HepG2 (cell line): ENCODE data around the gene PTGDS. TPM values are rescaled to one million over a fixed set of nuclear protein-coding genes. Genes with fewer than 3 reads are reported as not detected.
A peak's percentile ranks its signal among the peaks of the same experiment; 100 is the strongest.

ENCODE experiments used
- AGO1 ChIP-seq: fragments of 200-400 bp; formaldehyde crosslinking; IDR thresholded peaks from 2 replicates; pipeline ENCODE4 v1.6.1; 2017; ENCODE audit warnings: mild to moderate bottlenecking, low read depth, low read length, moderate library complexity; ENCODE audit not compliant: poor library complexity, severe bottlenecking
- AKAP8 ChIP-seq: sonication (generic); formaldehyde crosslinking; IDR thresholded peaks from 2 replicates; pipeline ENCODE4 v1.5.1; 2020; ENCODE audit warnings: mild to moderate bottlenecking, missing genetic modification reagents
- HNRNPUL1 ChIP-seq: fragments of 200-400 bp; formaldehyde crosslinking; IDR thresholded peaks from 2 replicates; pipeline ENCODE4 v1.6.1; 2017; ENCODE audit warnings: low read depth, mild to moderate bottlenecking, low read length, moderate library complexity
- MED1 ChIP-seq: sonication (generic); formaldehyde crosslinking; IDR thresholded peaks from 2 replicates; pipeline ENCODE4 v1.4.0; 2020; ENCODE audit warnings: missing genetic modification reagents
- NCOA1 ChIP-seq: sonication (generic); formaldehyde crosslinking; IDR thresholded peaks from 2 replicates; pipeline ENCODE4 v1.9.0; 2021; ENCODE audit warnings: missing genetic modification reagents
- NCOA5 ChIP-seq: sonication (generic); formaldehyde crosslinking; IDR thresholded peaks from 2 replicates; pipeline ENCODE4 v1.4.0; 2020; ENCODE audit warnings: missing genetic modification reagents
- NKX3-1 ChIP-seq: sonication (generic); formaldehyde crosslinking; IDR thresholded peaks from 2 replicates; pipeline ENCODE4 v1.5.0; 2020; ENCODE audit warnings: missing genetic modification reagents
- RFXANK ChIP-seq: IDR thresholded peaks from 2 replicates; pipeline ENCODE4 v1.6.1; 2016
- RXRA ChIP-seq: sonication (generic); formaldehyde crosslinking; IDR thresholded peaks from 2 replicates; pipeline ENCODE4 v1.5.1; 2020; ENCODE audit warnings: missing genetic modification reagents
- SMAD1 ChIP-seq: sonication (generic); formaldehyde crosslinking; IDR thresholded peaks from 2 replicates; pipeline ENCODE4 v1.4.0; 2020; ENCODE audit warnings: missing genetic modification reagents, low read depth, mild to moderate bottlenecking, borderline replicate concordance
- SNAI1 ChIP-seq: sonication (generic); formaldehyde crosslinking; IDR thresholded peaks from 2 replicates; pipeline ENCODE4 v1.5.0; 2020; ENCODE audit warnings: mild to moderate bottlenecking, missing genetic modification reagents, borderline replicate concordance
- SP140L ChIP-seq: sonication (generic); formaldehyde crosslinking; IDR thresholded peaks from 2 replicates; pipeline ENCODE4 v1.4.0; 2020; ENCODE audit warnings: missing genetic modification reagents, borderline replicate concordance
- SP5 ChIP-seq: IDR thresholded peaks from 2 replicates; pipeline ENCODE4 v1.6.1; 2016; ENCODE audit warnings: low read depth, borderline replicate concordance
- TBL1XR1 ChIP-seq: fragments of 150-350 bp; IDR thresholded peaks from 2 replicates; pipeline ENCODE4 v1.6.1; 2014; ENCODE audit warnings: borderline replicate concordance, low read length; ENCODE audit not compliant: partially characterized antibody
- TBX3 ChIP-seq: fragments of 450-650 bp; IDR thresholded peaks from 2 replicates; pipeline ENCODE4 v1.6.1; 2017; ENCODE audit warnings: antibody characterized with exemption, mild to moderate bottlenecking, inconsistent platforms, borderline replicate concordance
- ZFP82 ChIP-seq: sonication (generic); formaldehyde crosslinking; IDR thresholded peaks from 2 replicates; pipeline ENCODE4 v1.5.1; 2020; ENCODE audit warnings: mild to moderate bottlenecking, missing genetic modification reagents, borderline replicate concordance
- ZMAT3 ChIP-seq: sonication (generic); formaldehyde crosslinking; conservative IDR thresholded peaks from 2 replicates; pipeline ENCODE4 v1.7.0; 2021; ENCODE audit warnings: missing genetic modification reagents
- ZMYM4 ChIP-seq: sonication (generic); formaldehyde crosslinking; IDR thresholded peaks from 2 replicates; pipeline ENCODE4 v1.8.1; 2023; ENCODE audit warnings: mild to moderate bottlenecking, missing genetic modification reagents
- ZNF160 ChIP-seq: sonication (generic); formaldehyde crosslinking; IDR thresholded peaks from 2 replicates; pipeline ENCODE4 v1.8.0; 2022; ENCODE audit warnings: mild to moderate bottlenecking, inconsistent platforms, missing genetic modification reagents
- ZNF326 ChIP-seq: sonication (generic); formaldehyde crosslinking; IDR thresholded peaks from 2 replicates; pipeline ENCODE4 v1.4.0; 2020; ENCODE audit warnings: missing genetic modification reagents, borderline replicate concordance
- ZNF343 ChIP-seq: sonication (generic); formaldehyde crosslinking; IDR thresholded peaks from 2 replicates; pipeline ENCODE4 v1.4.0; 2020; ENCODE audit warnings: mild to moderate bottlenecking, missing genetic modification reagents
- ZNF660 ChIP-seq: sonication (generic); formaldehyde crosslinking; IDR thresholded peaks from 2 replicates; pipeline ENCODE4 v1.5.1; 2020; ENCODE audit warnings: mild to moderate bottlenecking, low read depth, missing genetic modification reagents, borderline replicate concordance
- ZNF883 ChIP-seq: sonication (generic); formaldehyde crosslinking; IDR thresholded peaks from 2 replicates; pipeline ENCODE4 v1.5.1; 2020; ENCODE audit warnings: mild to moderate bottlenecking, missing genetic modification reagents; ENCODE audit errors: not compliant biosample characterization
- polyA plus RNA-seq, 8 experiments: library from polyadenylated mRNA; depleted of rRNA in 3 of 8; stranded (reverse) in 7 of 8; unstranded in 1 of 8; fragments of >200 nt; fragmentation: Illumina TruSeq in 4 of 8; extraction: Trizol in 4 of 8; gene quantifications; 2 replicates each; pipeline versions ENCODE4 v1.2.1 to v1.2.3, GENCODE V29; 2011 to 2016; ENCODE audit warnings: low read depth in 4 of 8, missing spikeins in 1 of 8, mixed read lengths in 1 of 8; ENCODE audit not compliant: insufficient read depth in 1 of 8
- total RNA-seq, 5 experiments: library from RNA; depleted of rRNA; stranded (reverse); fragments of >200 nt; fragmentation: Illumina TruSeq; extraction: Trizol; gene quantifications; 2 replicates each; pipeline ENCODE4 v1.2.3, GENCODE V29; 2016; ENCODE audit warnings: low read depth in 1 of 5
- TF ChIP-seq, protein P1 (sequence below): sonication (generic); formaldehyde crosslinking; IDR thresholded peaks from 2 replicates; pipeline ENCODE4 v1.8.0; 2022; ENCODE audit warnings: missing genetic modification reagents, mild to moderate bottlenecking, moderate library complexity, borderline replicate concordance
- TF ChIP-seq, protein P2 (sequence below): sonication (generic); formaldehyde crosslinking; IDR thresholded peaks from 2 replicates; pipeline ENCODE4 v1.4.0; 2020; ENCODE audit warnings: missing genetic modification reagents
- TF ChIP-seq, protein P3 (sequence below): sonication (generic); formaldehyde crosslinking; IDR thresholded peaks from 2 replicates; pipeline ENCODE4 v1.8.0; 2022; ENCODE audit warnings: missing genetic modification reagents, mild to moderate bottlenecking, inconsistent platforms, borderline replicate concordance

Gene PTGDS
- total and polyA plus RNA-seq, 2 of the 13 experiments (the other 11 are each of a cell fraction or from before 2014, with no cell fraction given) = 0.33 to 0.50 TPM

DNA sequence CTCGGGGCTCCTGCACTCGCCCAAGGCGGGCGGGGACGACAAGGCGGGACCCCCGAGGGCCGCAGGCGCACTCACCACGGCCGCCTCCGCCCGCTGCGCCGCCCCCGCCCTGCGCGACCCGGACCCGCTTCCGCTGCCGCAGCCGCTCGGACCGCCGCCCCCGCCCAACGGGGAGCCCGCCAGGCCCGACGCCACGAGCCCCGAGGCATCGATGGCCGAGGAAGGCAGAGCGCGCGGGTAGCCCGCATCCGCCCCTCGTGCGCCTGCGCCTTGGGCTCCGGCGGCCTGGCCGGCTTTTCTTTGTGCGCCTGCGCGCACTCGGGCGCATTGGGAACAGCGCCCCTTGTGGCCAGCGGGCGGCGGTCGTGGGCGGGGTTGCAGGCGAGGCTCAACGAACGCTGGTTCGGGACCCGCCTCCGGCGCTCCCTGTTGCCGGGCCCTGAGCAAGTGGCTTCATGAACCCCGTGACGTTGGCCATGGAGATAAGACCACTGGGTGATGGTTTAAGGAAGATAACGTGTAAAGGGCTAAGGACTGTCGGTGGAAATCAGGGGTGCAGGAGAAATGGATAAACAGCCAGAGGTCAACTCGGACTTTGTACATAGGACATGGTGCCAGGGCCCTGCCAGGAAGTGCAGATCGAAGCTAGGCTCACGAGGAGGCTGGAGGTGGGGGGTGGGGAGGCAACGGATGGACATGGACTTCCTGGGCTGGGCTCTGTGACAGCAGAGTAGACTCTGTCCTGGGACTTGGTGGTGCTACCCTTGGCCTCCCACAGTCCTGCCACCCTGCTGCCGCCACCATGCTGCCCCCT is 32.6 kb upstream of the PTGDS start, which contains the start of the genes C8G and FBXW5 (continued):
- TF ChIP-seq, protein P1, sequence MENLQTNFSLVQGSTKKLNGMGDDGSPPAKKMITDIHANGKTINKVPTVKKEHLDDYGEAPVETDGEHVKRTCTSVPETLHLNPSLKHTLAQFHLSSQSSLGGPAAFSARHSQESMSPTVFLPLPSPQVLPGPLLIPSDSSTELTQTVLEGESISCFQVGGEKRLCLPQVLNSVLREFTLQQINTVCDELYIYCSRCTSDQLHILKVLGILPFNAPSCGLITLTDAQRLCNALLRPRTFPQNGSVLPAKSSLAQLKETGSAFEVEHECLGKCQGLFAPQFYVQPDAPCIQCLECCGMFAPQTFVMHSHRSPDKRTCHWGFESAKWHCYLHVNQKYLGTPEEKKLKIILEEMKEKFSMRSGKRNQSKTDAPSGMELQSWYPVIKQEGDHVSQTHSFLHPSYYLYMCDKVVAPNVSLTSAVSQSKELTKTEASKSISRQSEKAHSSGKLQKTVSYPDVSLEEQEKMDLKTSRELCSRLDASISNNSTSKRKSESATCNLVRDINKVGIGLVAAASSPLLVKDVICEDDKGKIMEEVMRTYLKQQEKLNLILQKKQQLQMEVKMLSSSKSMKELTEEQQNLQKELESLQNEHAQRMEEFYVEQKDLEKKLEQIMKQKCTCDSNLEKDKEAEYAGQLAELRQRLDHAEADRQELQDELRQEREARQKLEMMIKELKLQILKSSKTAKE = no peak
- TF ChIP-seq ZNF343 (CRISPR knock-in tag) (peak; percentile 42; the same call in 1 of the 2 replicates), TBX3 (no peak), SP5 (CRISPR knock-in tag) (peak; percentile 83; the same call in 1 of the 2 replicates), SP140L (CRISPR knock-in tag) (no peak), ZNF883 (CRISPR knock-in tag) (peak; percentile 23), HNRNPUL1 (no peak), ZMAT3 (CRISPR knock-in tag) (no peak; the same call in 1 of the 2 replicates), NKX3-1 (CRISPR knock-in tag) (no peak), MED1 (CRISPR knock-in tag) (peak; percentile 57; the same call in 1 of the 2 replicates), NCOA1 (CRISPR knock-in tag) (no peak), AGO1 (peak; percentile 79), AKAP8 (CRISPR knock-in tag) (no peak; the same call in 1 of the 2 replicates), ZNF326 (no peak), SNAI1 (CRISPR knock-in tag) (no peak), ZNF660 (CRISPR knock-in tag) (no peak), ZFP82 (peak; percentile 70; the same call in 1 of the 2 replicates), RXRA (CRISPR knock-in tag) (no peak), ZMYM4 (CRISPR knock-in tag) (peak; percentile 65; the same call in 1 of the 2 replicates), ZNF160 (no peak), NCOA5 (CRISPR knock-in tag) (no peak), RFXANK (CRISPR knock-in tag) (no peak), TBL1XR1 (no peak), SMAD1 (CRISPR knock-in tag) (no peak)
- TF ChIP-seq, protein P2, sequence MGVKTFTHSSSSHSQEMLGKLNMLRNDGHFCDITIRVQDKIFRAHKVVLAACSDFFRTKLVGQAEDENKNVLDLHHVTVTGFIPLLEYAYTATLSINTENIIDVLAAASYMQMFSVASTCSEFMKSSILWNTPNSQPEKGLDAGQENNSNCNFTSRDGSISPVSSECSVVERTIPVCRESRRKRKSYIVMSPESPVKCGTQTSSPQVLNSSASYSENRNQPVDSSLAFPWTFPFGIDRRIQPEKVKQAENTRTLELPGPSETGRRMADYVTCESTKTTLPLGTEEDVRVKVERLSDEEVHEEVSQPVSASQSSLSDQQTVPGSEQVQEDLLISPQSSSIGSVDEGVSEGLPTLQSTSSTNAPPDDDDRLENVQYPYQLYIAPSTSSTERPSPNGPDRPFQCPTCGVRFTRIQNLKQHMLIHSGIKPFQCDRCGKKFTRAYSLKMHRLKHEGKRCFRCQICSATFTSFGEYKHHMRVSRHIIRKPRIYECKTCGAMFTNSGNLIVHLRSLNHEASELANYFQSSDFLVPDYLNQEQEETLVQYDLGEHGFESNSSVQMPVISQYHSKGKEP (CRISPR knock-in tag) = no peak
- TF ChIP-seq, protein P3, sequence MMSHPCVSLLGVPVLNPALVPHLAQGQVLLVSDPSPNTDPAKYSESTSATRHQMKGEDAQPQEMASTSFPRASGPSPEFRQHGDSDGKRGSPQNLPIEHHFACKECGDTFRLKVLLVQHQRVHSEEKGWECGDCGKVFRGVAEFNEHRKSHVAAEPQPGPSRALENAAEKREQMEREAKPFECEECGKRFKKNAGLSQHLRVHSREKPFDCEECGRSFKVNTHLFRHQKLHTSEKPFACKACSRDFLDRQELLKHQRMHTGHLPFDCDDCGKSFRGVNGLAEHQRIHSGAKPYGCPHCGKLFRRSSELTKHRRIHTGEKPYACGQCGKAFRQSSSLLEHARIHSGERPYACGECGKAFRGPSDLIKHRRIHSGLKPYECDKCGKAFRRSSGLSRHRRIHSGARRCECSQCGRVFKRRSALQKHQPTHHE = no peak
